Neuronal stem cell (in vitro differentiated cells): ENCODE results near the gene PDE1A.

Source experiments
- DNase-seq: peaks from one replicate; pipeline ENCODE4 v3.0.0-alpha.2; 2013; ENCODE audit warnings: low spot score
- H2AFZ ChIP-seq: one replicate; pipeline ENCODE4 v1.6.1; 2013; ENCODE audit warnings: mild to moderate bottlenecking, low read length, inconsistent platforms
- H2AK5ac ChIP-seq: 2 replicates; pipeline ENCODE4 v1.6.1; 2013; ENCODE audit warnings: low read depth, mild to moderate bottlenecking, inconsistent platforms, low read length, moderate library complexity, mixed read lengths
- H2BK120ac ChIP-seq: 2 replicates; pipeline ENCODE4 v1.6.1; 2013; ENCODE audit warnings: low read depth, mild to moderate bottlenecking, inconsistent platforms, low read length, moderate library complexity, mixed read lengths
- H2BK12ac ChIP-seq: one replicate; pipeline ENCODE4 v1.6.1; 2013; ENCODE audit warnings: low read length, inconsistent platforms
- H2BK15ac ChIP-seq: 2 replicates; pipeline ENCODE4 v1.6.1; 2013; ENCODE audit warnings: mild to moderate bottlenecking, low read length, inconsistent platforms, mixed read lengths
- H2BK5ac ChIP-seq: one replicate; pipeline ENCODE4 v1.6.1; 2013; ENCODE audit warnings: inconsistent platforms, mild to moderate bottlenecking, low read length, moderate library complexity
- H3K14ac ChIP-seq: one replicate; pipeline ENCODE4 v1.6.1; 2013; ENCODE audit warnings: low read length, inconsistent platforms
- H3K18ac ChIP-seq: 2 replicates; pipeline ENCODE4 v1.6.1; 2013; ENCODE audit warnings: low read length, inconsistent platforms
- H3K23ac ChIP-seq: 2 replicates; pipeline ENCODE4 v1.6.1; 2013; ENCODE audit warnings: low read depth, mild to moderate bottlenecking, mixed read lengths, low read length, inconsistent platforms; ENCODE audit not compliant: poor library complexity
- H3K27ac ChIP-seq: replicated peaks from 3 replicates; pipeline ENCODE4 v1.5.1; 2013; ENCODE audit warnings: low read length, inconsistent platforms
- H3K27me3 ChIP-seq, 3 experiments: 2 replicates each; pipeline ENCODE4 v1.6.1; 2013; ENCODE audit warnings: low read length in 3 of 3, mild to moderate bottlenecking in 2 of 3, inconsistent platforms in 1 of 3, low read depth in 1 of 3, mixed read lengths in 1 of 3, moderate library complexity in 1 of 3; ENCODE audit not compliant: control insufficient read depth in 3 of 3, insufficient read depth in 3 of 3
- H3K36me3 ChIP-seq, 2 donors: replicated peaks in 1 of 2; 2 replicates each; pipeline ENCODE4 v1.6.1; 2013; ENCODE audit warnings: low read length in 2 of 2; ENCODE audit not compliant: control insufficient read depth in 2 of 2, insufficient read depth in 2 of 2
- H3K4ac ChIP-seq: 2 replicates; pipeline ENCODE4 v1.6.1; 2013; ENCODE audit warnings: inconsistent platforms, mild to moderate bottlenecking, low read length, moderate library complexity
- H3K4me1 ChIP-seq, 2 donors: 1 replicate in 1 of 2; 2 replicates in 1 of 2; pipeline ENCODE4 v1.6.1; 2013; ENCODE audit warnings: low read length in 2 of 2, low read depth in 1 of 2; ENCODE audit not compliant: control insufficient read depth in 2 of 2, insufficient read depth in 1 of 2
- H3K4me2 ChIP-seq: one replicate; pipeline ENCODE4 v1.6.1; 2013; ENCODE audit warnings: mild to moderate bottlenecking, low read length, inconsistent platforms; ENCODE audit not compliant: insufficient read depth, poor library complexity, severe bottlenecking
- H3K4me3 ChIP-seq, 2 donors: 2 replicates each; pipeline ENCODE4 v1.5.1; 2013; ENCODE audit warnings: low read length in 2 of 2, mild to moderate bottlenecking in 2 of 2, inconsistent platforms in 1 of 2, moderate library complexity in 1 of 2
- H3K79me1 ChIP-seq: one replicate; pipeline ENCODE4 v1.6.1; 2013; ENCODE audit warnings: low read depth, mild to moderate bottlenecking, inconsistent platforms, low read length, moderate library complexity
- H3K9ac ChIP-seq: one replicate; pipeline ENCODE4 v1.6.1; 2013; ENCODE audit warnings: mild to moderate bottlenecking, low read depth, low read length, inconsistent platforms; ENCODE audit not compliant: poor library complexity
- H3K9me3 ChIP-seq, 2 donors: replicated peaks in 1 of 2; 2 replicates each; pipeline versions ENCODE3 to v1.6.1; 2013; ENCODE audit warnings: low read length in 2 of 2, mild to moderate bottlenecking in 2 of 2, inconsistent platforms in 1 of 2, low read depth in 1 of 2, mixed read lengths in 1 of 2, moderate library complexity in 1 of 2; ENCODE audit not compliant: control insufficient read depth in 2 of 2, insufficient read depth in 1 of 2
- H4K8ac ChIP-seq: one replicate; pipeline ENCODE4 v1.6.1; 2013; ENCODE audit warnings: low read depth, mild to moderate bottlenecking, inconsistent platforms, low read length, moderate library complexity
- H4K91ac ChIP-seq: one replicate; pipeline ENCODE4 v1.6.1; 2013; ENCODE audit warnings: low read length, low read depth, mild to moderate bottlenecking, inconsistent platforms; ENCODE audit not compliant: poor library complexity
- WGBS, 2 donors: extraction: QIAGEN DNeasy Blood & Tissue Kit; methylation state at CpG; one replicate each; pipeline ENCODE4 v1.1.7; 2013; ENCODE audit warnings: missing lambda C conversion rate in 2 of 2, mixed read lengths in 1 of 2; ENCODE audit not compliant: insufficient read length in 2 of 2, insufficient replicate concordance in 1 of 2; ENCODE audit errors: extremely low coverage in 2 of 2; 5-methylcytosine and 5-hydroxymethylcytosine counted together

The PDE1A gene

DNA sequence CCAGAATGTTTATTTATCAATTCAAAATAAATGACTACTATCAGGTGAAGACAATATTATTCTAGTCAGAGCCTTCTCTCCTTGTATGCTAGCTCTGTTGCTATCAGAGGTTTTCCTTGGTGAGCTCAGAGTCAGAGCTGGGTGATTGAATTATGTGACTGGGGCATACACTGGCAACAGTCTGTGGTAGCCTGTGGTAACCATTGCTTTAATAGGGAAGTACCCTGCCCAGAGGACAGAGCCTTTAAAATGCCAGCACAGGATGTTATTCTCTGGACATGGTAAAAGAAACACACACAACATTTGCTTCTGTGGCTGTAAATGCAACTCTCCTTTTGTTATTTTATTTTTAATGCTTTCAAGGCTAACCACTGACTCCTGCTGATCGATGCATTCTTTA is 316.5 kb downstream of the PDE1A start:
- Histone ChIP-seq H3K79me1 (no peaks in the 10 kb centered on the region), H3K23ac (no peak overlapping the region), H2BK15ac (no peak overlapping the region), H4K8ac (no peak overlapping the region), H3K4me2 (no peak overlapping the region), H2AFZ (peak overlapping the region; percentile 19), H3K4me3 (no peak overlapping the region), H2AK5ac (no peak overlapping the region), H2BK120ac (no peak overlapping the region), H3K9ac (no peak overlapping the region), H3K4me1 (peaks cover 0 to 3% of the 10 kb centered on the region in 2 donors), H3K14ac (no peak overlapping the region), H3K9me3 (peaks cover 7 to 12% of the 10 kb centered on the region in 2 donors), H3K27me3 (peaks cover 0 to 3% (median 0%) of the 10 kb centered on the region in 3 experiments), H4K91ac (no peak overlapping the region), H3K4ac (no peak overlapping the region), H2BK5ac (no peak overlapping the region), H3K27ac (no peak overlapping the region), H3K36me3 (no peaks in the 10 kb centered on the region), H3K18ac (no peak overlapping the region), H2BK12ac (no peak overlapping the region)
- DNase-seq = no peak
- WGBS, 2 donors = no CpG with 5 or more reads among the region's 1 CpG

DNA sequence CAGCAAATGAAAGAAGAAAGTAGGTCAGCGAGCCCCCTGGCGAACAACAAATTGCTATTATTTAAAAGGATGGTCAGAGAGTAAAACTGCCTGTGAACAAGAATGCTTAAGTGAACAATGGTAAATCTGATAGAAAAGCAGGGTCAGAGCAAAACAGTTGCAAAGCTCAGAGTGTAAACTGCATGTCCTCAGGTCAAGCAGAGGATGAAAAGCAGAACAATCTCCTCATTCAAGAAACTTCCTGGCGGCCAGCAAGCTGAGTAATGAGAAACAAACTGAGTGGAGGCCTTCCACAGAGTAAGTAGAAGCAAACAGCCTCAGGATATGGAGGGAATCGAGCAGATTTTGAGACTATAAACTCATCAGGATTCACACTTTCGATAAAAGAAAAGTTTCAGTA is 323.3 kb downstream of the PDE1A start:
- peaks cover 0 to 3% (median 0%) of the 10 kb centered on the region in 3 experiments for H3K27me3 ChIP-seq
- no peak overlapping the region for H3K14ac ChIP-seq
- H4K91ac ChIP-seq = no peak overlapping the region
- H3K9me3 ChIP-seq = peaks cover 9 to 23% of the 10 kb centered on the region in 2 donors
- no peak overlapping the region for H2AFZ ChIP-seq
- H3K4me3 ChIP-seq = no peak overlapping the region
- peak overlapping the region; percentile 66 for H3K27ac ChIP-seq
- DNase-seq = peak; percentile 15
- H3K4ac ChIP-seq = no peak overlapping the region
- no peak overlapping the region for H2BK5ac ChIP-seq
- no peak overlapping the region for H2BK120ac ChIP-seq
- no peak overlapping the region for H4K8ac ChIP-seq
- H2AK5ac ChIP-seq = no peak overlapping the region
- H3K79me1 ChIP-seq = no peaks in the 10 kb centered on the region
- H3K4me2 ChIP-seq = no peak overlapping the region
- peaks cover 2 to 6% of the 10 kb centered on the region in 2 donors for H3K4me1 ChIP-seq
- WGBS, 2 donors = no CpG with 5 or more reads among the region's 5 CpGs
- H3K9ac ChIP-seq = no peak overlapping the region
- H2BK12ac ChIP-seq = no peak overlapping the region
- no peak overlapping the region for H3K18ac ChIP-seq
- no peak overlapping the region for H3K23ac ChIP-seq
- no peaks in the 10 kb centered on the region for H3K36me3 ChIP-seq
- no peak overlapping the region for H2BK15ac ChIP-seq

DNA sequence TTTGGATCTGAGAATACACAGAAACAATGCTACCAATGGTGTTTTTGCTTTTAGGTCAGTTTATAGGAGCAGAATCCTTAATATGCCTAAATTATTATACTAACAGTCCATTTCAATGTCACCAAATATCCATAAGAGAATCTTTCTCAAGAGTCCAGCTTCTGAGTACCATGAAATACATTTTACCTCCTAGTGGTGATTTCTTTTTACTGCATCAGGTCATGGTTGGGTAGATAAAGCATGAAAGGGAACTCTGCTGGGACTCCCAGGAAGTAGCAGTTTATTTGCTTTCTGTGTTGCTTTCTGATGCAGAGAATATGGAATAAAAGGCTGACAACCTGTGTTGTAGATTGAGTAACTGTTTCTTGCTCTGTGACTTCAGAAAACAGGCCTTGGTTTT is 325.6 kb downstream of the PDE1A start:
- Histone ChIP-seq H2AFZ (no peak overlapping the region), H3K23ac (no peak overlapping the region), H2BK120ac (no peak overlapping the region), H3K27ac (no peak overlapping the region), H3K9me3 (peaks cover 8 to 17% of the 10 kb centered on the region in 2 donors), H2BK15ac (no peak overlapping the region), H3K18ac (no peak overlapping the region), H3K36me3 (no peaks in the 10 kb centered on the region), H4K91ac (no peak overlapping the region), H3K4me2 (no peak overlapping the region), H3K14ac (no peak overlapping the region), H2BK5ac (no peak overlapping the region), H3K4me3 (no peak overlapping the region), H2AK5ac (no peak overlapping the region), H3K4ac (no peak overlapping the region), H2BK12ac (no peak overlapping the region), H3K27me3 (peaks cover 0 to 3% (median 0%) of the 10 kb centered on the region in 3 experiments), H3K9ac (no peak overlapping the region), H3K79me1 (no peaks in the 10 kb centered on the region), H3K4me1 (peaks cover 2 to 7% of the 10 kb centered on the region in 2 donors), H4K8ac (no peak overlapping the region)
- no peak for DNase-seq

DNA sequence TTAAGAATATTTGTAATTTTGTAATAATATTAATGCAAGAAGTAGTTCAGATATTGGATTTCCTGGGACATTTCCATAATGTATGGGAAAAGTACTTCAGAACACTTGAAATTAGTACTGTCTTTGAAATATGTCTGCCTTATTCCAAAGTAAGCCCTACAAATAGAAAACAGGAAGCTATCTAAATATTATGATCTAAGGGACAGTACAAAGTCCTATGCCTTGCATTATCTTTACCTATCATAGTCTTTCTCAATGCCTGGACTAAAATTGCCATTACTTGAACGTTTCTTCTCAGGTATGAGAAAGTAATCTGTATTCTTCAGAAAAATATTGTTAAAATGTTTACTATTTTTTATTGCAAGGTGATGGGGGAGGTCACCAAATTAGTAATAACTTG is 328.2 kb downstream of the PDE1A start:
- no peak overlapping the region for H3K4ac ChIP-seq
- no peak overlapping the region for H2BK15ac ChIP-seq
- no peaks in the 10 kb centered on the region for H3K27me3 ChIP-seq
- H3K36me3 ChIP-seq = no peaks in the 10 kb centered on the region
- H2BK12ac ChIP-seq = no peak overlapping the region
- no peak overlapping the region for H3K27ac ChIP-seq
- H3K4me1 ChIP-seq = peaks cover 0 to 9% of the 10 kb centered on the region in 2 donors
- H3K9ac ChIP-seq = no peak overlapping the region
- no peak overlapping the region for H2BK5ac ChIP-seq
- no peak overlapping the region for H2AFZ ChIP-seq
- no peak overlapping the region for H3K18ac ChIP-seq
- H4K8ac ChIP-seq = no peak overlapping the region
- no peak overlapping the region for H3K14ac ChIP-seq
- no peaks in the 10 kb centered on the region for H3K9me3 ChIP-seq
- H2BK120ac ChIP-seq = no peak overlapping the region
- no CpG with 5 or more reads among the region's 1 CpG for WGBS, 2 donors
- H2AK5ac ChIP-seq = no peak overlapping the region
- DNase-seq = no peak
- no peak overlapping the region for H3K23ac ChIP-seq
- no peak overlapping the region for H3K4me2 ChIP-seq
- H3K4me3 ChIP-seq = no peak overlapping the region
- no peaks in the 10 kb centered on the region for H3K79me1 ChIP-seq
- H4K91ac ChIP-seq = no peak overlapping the region
